Right forelimb (tissue), 1 donor: Measurements from ENCODE around the gene LIX1.
"Not testable (repeated sequence)": the region's sequence is repeated elsewhere in the genome, so short reads cannot be mapped to it uniquely, and the experiment has no call there.

Experiments
- DNase-seq: peaks from one replicate; pipeline ENCODE4 v3.0.0-alpha.2; 2018

Gene LIX1

DNA sequence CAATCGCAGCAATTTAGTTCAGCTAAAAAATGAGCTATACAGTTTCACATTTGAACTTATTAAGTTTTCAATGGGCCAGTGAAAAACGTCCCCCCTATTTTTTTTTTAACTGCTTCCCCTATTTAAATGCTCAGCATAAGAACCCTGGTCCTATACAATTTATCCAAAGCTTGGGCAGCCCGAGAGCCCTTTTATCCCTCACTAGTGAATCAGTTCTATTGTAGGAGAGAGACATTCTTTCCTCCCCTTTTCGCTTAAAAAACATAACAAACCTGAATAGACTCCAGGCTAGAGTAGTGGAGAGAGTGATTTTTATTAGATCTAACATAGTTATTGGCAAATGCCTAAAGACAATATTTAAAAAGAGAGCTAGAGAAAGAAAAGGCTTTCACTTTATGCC is 1.4 kb downstream of the LIX1 start:
- DNase-seq, result no peak

DNA sequence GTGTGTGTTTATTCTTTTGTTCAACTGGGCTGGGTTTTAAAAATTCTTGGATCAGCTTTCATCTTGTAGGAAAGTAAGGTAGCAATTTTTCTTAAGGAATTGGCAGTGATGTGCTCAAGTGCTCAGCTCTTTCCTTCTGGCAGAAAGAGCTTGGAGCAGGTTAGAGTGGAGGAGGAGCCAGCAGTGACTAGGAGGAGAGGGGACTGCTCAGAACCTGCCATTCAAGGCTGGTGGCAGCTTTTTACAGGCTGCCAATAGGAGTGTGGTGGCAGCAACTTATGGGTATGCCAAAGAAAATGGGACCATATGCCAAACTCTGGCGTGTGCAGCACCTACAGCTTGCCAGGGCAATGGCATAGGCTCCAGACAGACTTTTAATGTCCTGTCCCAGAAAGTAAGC is 2.2 kb downstream of the LIX1 start:
- DNase-seq, result not testable (repeated sequence)

DNA sequence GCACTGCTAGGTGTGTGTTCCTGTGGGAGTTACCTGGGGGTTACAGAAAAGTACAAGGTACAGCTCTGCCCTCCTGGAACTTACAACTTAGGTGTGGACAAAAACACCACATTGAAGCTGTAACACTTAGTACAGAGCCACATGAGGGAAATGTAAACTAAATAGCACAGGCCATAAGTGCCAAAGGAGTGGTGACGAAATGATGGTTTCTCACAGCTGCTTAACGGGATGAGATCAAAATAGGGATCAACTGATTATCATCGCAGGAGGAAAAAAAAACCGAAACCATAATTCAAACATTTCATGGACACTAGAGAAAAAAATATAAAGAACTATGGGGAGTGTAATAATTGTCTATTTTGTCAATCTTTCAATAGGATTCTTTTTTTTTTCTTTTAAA is 5.9 kb downstream of the LIX1 start:
- no peak for DNase-seq

DNA sequence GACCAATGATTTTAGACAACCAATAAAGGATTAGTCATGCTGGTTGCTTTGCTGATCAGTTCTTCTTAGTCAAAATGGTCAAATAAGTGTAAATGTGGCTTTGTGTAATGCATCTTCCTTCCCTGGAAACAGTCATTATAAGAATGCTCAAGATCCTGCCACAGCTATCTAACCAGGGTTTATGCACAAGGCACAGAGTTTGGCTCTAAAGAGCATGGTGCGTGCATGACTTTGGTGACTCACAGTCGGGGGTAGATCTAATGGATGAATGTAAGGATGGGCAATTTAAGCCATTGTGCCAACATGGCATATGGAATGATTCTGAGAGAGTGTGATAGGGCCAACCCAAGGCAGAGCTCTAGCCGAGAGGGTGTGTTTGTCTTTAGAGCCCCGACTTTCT is 6.5 kb downstream of the LIX1 start:
- no peak for DNase-seq

DNA sequence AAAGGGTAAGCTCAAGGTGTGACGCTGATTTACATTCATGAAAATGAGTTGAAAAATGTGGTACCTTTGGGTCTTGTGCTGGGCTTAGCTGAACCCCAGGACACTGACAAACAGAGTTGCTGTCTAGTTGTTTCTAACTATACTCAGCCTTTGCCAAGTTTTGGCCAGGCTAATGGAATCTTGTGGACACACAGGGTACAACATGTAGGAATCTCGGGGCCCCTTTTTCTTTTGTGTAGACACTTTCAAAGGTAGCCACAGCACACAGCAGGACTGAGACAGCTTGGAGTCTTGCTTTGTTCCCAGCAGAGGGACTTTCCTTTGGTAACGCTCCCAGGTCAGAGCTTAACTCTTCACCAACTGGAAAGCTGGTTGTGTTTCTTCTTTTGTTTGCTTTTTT is 7.8 kb downstream of the LIX1 start:
- no peak for DNase-seq

DNA sequence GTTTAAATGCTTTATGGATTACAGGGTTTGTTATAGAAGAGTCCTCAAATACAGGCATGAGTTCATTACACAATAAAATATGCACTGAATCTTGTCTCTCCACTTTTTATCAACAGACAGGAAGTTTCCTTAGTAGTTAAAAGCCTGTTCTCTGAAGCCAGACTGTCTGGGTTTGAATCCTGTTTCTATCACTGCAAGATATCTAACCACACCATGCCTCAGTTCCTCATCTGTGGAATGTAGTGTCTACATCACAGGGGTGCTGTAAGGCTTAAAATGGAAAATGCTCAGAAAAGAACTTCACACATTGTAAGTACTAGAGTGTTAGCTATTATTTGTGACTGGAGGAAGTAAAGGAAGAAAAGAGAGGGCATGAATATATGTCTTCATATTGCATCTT is 9.3 kb downstream of the LIX1 start:
- no peak for DNase-seq

DNA sequence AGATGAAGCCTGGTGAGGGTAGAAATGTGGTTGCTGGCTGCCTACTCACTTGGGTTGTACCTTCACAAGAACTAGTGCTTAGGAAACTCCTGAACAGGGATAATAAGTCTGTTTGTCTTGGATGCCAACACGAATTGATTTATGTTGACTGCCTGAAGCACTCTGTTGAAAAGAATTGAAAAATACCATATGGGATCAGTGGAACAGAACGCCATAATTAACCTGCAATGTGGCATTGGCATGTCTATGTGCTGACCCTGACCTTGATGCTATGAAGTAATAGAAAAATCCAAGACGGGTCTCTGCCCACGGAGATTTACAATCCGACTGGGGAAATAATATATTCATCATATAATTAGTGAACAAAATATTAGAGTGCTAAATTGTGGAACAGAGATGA is 10.5 kb downstream of the LIX1 start:
- no peak for DNase-seq

DNA sequence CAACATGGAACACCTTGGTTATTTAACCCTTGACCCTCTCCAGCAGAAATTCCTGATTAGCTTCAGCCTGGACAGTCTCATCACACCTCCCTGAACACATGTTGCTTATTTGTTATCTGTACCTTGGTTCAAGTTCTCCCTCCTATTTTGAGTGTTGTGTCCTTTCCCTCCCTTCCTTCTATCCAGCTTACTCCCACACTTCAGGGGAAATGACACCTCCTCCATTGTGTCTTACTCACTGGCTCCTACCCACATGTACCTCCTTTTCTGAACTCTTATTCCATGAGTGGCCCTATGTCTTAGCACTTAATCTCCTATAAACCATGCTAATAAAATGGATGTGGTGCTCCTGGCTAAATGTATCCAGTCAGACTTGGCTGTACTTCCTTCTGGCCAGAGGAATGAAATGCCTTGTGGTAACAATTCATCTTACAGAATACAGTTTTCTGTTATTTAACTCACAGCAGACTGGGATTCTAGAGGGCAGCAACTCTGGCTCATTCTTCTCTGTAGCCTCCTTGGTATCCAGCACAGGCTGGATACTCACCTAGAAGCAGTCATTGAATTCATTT is 11.2 kb downstream of the LIX1 start:
- DNase-seq, result no peak

DNA sequence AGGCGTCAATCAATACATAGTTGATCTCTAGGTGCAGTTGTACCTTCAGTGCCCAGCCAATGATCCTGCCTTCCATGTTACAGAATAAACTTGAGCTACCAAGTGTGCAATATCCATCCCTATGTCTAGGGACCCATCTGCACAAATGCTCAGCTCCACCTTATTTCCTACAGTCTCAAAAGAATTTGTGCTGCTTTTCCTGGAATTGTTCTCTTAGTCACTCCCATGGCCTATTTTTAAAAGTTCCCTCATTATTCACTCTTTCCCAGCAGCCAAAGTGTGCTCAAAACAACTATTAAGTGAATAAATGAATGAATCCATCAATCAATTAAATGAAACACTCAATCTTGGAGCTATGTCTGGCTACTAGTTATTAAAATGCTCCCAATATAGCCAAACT is 14.7 kb downstream of the LIX1 start:
- DNase-seq, result no peak

DNA sequence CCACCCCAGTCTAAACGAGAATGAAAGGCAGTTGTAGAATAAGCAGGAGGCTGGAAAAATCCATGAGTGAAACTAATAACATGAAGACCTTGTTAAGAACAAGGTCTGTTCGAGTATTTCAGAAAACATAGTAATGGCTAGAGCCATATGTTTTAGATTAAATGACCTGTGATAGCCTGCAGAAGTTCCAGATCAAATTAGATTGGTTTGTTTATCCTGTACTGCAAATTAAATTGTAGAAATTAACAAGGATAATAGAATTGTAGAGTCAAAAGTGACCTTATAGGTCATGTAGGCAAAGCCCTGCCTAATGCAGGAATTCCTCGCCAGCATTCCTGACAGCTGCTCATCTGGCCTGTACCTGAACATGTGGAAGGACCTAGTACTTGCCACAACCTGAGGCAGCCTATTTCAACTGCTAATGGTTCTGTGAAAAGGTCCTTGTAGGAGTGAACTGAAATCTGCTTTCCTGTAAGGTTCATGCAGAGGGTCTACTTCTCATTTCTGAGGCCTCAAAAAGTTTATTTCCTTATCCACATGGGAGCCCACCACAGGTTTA is 17.2 kb downstream of the LIX1 start:
- DNase-seq, result no peak

DNA sequence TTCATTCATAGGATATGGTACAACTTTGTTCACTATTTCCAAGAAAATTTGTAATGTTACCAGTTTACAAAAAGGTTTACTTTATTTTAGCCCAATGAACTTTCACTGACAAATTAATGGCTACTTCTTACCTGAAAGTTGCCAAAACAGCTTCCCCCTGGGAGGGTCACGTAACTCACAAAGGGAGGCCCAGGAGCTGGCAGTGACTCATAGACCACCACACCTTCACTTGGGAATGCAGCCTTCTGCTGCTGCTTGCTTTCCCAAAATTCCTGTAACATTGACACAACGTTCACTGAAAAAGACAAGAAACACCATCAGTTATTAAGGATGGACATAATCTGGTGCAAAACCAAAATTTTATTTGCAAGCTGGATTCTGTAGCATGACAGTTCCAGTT is 18.1 kb downstream of the LIX1 start:
- DNase-seq, result no peak

DNA sequence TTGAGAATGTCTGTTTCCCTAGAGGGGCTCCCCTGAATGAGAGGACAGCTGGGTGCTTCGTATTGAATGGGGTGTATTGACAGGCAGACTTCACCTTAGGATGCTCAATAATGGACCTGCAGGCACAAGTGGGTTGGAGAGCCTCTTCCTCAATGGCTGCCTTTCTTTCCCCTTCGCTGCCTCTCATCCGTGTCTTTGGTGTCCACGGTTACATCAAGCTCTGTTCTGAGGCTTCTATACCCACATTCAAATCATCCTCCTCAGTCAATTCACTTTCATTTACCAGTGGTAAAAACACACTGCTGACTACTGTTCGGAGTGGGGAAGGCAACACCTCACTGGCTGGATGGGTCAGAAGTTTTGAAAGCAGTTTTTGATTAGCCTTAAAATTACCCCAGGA is 20.6 kb downstream of the LIX1 start:
- DNase-seq, result no peak

DNA sequence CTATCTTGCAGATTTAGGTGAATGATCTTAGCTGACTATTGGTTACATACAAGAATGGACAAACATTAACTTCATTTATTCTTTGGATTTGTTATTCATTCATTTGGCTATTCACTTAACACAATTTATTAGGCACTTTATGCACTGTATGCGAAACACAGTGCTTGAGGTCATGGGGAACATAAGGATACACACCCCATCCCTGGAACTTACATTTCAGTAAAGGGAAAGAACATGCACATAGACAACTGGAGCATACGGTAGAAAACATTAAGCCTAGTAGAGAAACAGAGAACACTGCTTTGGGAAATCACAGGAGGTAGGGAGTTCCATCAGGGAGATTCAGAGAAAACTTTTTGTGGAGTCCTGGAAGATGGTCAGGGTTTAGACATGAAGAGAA is 22.2 kb downstream of the LIX1 start:
- no peak for DNase-seq

DNA sequence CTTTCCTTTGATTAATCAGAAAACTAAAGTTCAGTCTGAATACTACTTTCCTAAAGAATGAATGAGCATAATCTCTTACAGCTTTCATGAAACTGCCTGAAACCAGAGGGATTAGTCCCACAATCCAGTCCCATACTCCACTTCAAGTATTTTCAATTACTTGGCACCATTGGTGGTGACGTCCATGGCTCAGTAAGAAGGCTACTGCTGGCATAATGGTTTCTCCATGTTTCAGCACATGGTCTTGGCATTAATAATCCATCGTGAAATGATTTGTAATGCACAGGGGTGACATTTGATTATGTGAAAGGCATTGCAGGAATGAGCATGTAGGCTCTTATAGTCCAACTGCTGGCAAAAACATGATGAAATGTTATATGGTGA is 23.4 kb downstream of the LIX1 start:
- DNase-seq, result no peak

DNA sequence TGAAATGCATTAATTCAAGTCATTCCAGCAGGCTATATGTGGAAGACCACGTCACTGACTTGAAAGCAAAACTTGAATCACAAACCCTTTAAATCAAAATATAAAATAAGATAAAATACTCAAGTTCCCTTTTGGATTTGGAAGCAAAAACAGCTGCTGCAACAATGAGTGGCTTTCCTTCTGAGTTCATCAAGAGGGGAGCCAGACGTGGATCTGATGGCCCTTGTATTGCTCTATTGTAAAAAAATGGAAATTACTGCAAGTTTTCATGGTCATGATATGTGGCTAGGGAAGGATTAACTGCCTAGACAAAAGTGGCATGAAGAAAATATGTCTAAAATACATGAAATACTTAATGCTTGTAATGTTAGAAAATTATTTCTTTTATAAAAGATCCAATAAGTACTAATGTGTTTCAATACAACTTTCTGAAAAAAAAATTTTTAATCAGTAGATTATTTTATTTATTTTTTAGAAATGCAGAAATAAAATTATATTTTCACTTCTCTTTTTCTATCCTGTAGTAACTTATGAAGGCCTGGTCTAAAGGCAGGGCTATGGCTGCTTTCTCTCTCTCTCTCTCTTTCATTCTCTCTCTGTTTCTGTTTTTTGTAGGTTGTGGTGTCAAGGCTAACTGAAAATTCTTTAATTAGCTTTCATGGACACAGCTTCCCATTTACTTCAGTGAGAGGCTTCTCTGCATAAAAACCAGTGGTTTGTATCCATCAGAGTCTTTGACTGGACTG is 24.0 kb downstream of the LIX1 start:
- DNase-seq, result no peak

DNA sequence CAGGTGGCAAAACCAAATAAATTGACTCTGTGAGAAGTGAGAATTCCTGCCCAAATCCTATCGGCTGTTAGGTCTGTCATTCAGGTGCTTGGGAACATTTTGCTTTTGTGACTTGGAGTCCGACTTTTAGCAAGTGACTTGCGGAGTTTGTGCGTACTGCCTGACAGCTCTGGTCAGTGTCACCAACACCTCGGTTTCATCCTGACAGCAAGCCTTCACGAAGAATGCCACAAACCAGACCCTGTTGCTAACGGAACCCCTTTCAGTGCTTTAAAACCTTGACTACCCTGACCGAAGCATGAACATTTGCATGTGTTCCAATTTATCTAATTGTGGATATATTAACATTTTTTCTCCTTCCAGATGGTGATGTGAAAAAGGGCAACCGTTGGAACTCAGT is 26.5 kb downstream of the LIX1 start:
- DNase-seq, result no peak

DNA sequence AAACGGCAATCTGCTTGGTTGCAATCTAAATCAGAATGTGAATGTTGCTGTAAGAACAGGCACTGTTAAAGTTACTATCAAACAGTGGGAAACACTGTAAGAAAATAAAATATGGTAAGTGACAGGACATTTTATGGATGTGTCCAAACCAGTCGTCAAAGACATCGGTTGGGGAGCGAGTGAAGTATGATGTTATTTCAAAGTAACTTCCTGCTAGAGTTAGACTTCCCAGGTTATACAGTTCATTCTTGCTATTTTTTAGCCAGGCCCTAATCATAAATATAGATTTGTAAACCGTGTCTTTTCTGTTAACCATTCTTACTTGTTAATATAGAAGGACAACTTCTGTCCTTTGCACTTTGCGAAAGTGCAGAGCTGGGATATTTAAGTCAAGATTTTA is 30.2 kb downstream of the LIX1 start:
- DNase-seq, result no peak

DNA sequence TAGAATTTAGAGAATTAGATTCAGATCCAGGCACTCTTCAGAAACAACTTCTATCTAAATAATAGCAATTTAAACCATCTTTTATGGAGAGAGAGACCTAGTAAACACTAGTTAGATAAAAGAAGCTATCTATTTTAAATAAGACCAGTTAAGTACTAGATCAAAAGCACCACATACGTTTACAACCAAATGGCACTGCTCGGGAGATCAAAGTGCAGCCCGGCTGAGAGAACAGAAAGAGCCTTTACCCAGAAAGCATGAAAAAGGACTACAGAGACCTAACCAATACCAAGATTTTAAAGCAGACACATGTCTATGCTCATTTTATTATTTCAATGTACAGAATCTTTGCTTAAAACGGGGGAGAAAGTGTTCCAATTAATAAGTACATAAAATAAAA is 30.8 kb downstream of the LIX1 start:
- no peak for DNase-seq

DNA sequence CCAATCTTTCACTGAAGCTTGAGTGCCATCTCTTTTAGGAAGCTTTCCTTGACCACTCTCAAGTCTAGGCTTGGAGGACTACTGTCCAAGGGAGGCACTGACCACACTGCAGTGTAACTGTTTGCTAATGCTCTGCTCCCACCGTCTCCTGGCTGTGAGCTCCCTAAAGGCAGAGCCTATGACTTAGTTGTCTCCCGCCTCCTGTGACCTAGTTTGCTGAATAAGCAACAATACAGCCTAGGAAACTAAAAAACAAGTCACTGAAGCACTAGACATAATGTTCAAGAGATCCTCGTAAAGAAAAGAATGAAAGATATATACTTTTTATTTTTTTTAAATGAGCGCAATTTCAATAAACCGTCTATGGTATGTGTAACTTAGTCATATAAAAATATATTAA is 31.4 kb downstream of the LIX1 start:
- no peak for DNase-seq

DNA sequence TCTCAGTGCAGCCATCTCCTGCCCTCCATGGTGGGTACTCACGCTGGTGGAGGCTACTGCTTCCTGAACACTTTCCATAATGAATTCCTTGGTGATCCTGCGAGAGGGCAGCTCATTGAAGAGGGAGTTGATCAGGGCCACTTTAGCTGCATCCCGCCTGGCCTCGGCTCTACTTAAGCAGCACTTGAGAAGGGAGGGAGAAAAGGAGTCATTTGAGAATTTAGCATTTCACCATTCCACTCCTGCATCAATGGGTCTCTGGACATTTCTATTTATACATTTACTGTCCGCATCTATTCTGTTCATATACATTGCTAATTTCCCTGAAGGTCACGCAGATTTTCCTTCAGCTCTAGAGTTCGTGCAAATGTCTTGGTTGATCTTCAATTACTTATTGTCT is 35.1 kb downstream of the LIX1 start:
- no peak for DNase-seq

DNA sequence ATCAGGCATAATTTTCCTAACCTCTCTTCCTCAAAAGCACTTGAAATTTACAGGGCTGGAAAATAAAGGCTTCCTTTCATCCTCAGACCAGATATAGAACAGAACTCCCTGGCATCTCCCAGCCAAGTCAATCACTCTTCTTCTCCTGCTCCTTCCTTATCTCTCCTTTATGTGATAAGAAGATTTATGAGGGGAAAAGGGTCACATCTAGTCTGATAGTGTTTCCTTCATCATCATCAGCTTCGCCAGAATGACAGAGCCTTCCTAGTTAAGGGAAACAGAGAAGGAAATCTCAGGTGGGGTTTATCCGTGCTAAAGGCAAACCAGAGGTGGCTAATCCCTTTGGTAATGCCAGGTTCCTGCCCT is 36.2 kb downstream of the LIX1 start:
- no peak for DNase-seq

DNA sequence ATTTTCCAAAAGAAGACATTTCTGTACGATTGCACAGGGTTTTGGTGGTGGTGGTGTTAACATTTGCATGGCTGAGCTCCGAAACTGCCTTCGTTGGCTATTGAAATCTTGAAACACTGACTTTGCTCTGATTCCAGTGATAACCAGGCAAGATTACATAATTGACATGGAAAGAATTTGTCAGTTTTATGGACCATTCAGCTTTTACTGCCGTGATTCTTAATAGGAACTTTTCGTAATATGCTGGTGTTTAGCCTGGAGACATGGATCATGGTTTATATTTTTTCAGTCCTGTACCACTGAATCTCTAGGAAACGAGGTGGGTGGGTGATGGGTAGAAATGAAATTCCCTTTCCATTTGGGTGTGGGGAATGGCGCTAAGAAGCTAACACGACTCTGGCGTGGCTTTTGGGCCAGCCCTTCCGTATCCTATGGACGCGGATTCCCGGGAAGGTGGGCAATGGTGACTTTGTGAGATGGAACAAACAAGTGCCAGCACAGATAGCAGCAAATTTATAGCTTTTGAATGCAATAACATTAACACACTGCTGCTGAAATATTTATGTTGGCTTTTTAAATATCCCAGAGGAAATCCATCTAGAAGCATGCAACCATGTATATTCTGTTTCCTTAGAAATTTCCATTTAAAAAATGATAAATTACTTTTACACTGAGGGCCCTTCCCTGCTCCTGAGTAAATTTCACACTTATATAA is 36.8 kb downstream of the LIX1 start:
- DNase-seq, result no peak

DNA sequence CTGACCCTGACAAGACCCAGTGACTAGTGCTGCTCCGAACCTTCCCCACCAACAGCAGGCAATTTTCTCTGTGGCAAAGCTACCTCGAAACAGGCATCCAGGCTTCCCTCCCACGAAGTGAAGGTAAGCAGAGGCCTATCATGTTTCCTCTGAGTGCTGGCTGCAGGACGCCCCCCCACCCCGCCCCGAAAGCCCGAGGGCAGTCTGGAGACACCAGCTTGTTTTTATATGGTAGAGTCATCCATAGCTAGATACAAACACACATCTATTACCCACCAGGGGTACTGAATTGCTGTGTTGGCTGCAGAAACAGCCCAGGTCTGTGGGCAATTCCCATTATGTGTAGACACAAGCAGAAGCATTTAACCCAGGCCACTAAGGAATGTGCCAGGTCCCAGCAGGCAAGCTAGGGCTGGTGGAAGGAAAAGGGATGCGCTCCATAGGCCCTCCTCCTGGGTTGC is 40.4 kb downstream of the LIX1 start:
- no peak for DNase-seq

DNA sequence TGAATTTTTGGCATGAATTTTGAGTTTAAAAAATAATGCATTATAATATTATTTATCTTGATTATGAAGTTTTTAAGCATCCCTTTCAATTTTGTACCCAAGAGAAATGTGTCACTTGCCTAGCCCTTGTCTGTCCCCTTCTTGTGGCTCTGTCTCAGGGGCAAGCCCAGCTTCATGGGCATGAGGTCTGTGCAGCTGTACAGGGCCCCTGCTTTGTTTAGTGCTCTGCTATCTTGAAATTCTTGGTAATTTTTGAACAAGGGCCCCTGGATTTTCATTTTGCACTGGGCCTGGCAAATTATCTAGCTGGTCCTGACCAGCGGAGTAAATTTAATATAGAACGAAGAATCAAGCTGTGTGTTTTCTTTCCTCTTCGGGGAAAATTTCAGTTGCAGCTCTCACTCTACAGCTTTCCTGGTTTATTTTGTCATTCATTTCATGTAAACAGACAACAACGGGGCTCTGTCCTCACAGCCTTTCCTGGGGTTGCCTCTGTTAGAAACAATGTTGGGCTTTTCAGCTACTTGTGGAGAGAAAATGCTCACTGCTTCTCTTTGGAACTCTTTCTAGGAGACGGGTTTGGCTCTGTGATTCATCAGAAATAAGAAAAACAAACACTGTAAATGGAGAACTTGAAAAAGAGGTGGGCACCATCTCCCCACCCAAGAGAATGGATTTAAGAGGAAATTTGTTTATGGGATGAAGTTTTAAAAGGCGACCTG is 41.1 kb downstream of the LIX1 start:
- DNase-seq, result no peak
